CD14-positive monocyte (primary cell): ENCODE results near the gene TMTC3. TPM values are rescaled to one million over a fixed set of nuclear protein-coding genes. Genes with fewer than 3 reads are reported as not detected.

Source experiments
- DNase-seq, 3 donors: peaks; one replicate each; pipeline ENCODE4 v3.0.0-alpha.2; 2011 to 2022
- H2AFZ ChIP-seq: 2 replicates; pipeline ENCODE4 v1.6.0; 2012; ENCODE audit warnings: mild to moderate bottlenecking, low read depth, low read length, inconsistent platforms; ENCODE audit not compliant: insufficient read depth, poor library complexity, severe bottlenecking
- H3K27ac ChIP-seq, 2 donors: 1 replicate in 1 of 2; 2 replicates in 1 of 2; pipeline ENCODE4 v1.5.1; 2012 to 2013; ENCODE audit warnings: low read length in 2 of 2, control low read depth in 1 of 2, inconsistent platforms in 1 of 2, low read depth in 1 of 2, mild to moderate bottlenecking in 1 of 2
- H3K27me3 ChIP-seq, 2 donors: one replicate each; pipeline versions ENCODE4 v1.6.0 to v1.6.1; 2011 to 2013; ENCODE audit warnings: low read length in 2 of 2; ENCODE audit not compliant: control insufficient read depth in 2 of 2, insufficient read depth in 2 of 2
- H3K36me3 ChIP-seq, 2 donors: replicated peaks in 1 of 2; 1 replicate in 1 of 2; 2 replicates in 1 of 2; pipeline versions ENCODE4 v1.5.1 to v1.6.1; 2012 to 2013; ENCODE audit warnings: low read length in 2 of 2, control low read depth in 1 of 2, inconsistent platforms in 1 of 2, mild to moderate bottlenecking in 1 of 2; ENCODE audit not compliant: insufficient read depth in 2 of 2, control insufficient read depth in 1 of 2
- H3K4me1 ChIP-seq, 2 donors: 1 replicate in 1 of 2; 2 replicates in 1 of 2; pipeline versions ENCODE4 v1.5.1 to v1.6.1; 2012 to 2013; ENCODE audit warnings: low read length in 2 of 2, control low read depth in 1 of 2, inconsistent platforms in 1 of 2, mild to moderate bottlenecking in 1 of 2, moderate library complexity in 1 of 2; ENCODE audit not compliant: insufficient read depth in 2 of 2, control insufficient read depth in 1 of 2
- H3K4me2 ChIP-seq: replicated peaks from 2 replicates; pipeline ENCODE3; 2012; ENCODE audit warnings: low read length, moderate library complexity, mild to moderate bottlenecking; ENCODE audit not compliant: poor library complexity, severe bottlenecking; ENCODE audit errors: extremely low read depth
- H3K4me3 ChIP-seq, 3 experiments: fragments of 200-600 bp in 1 of 3; sonication (generic) in 1 of 3; replicated peaks in 1 of 3; 1 replicate in 2 of 3; 2 replicates in 1 of 3; pipeline ENCODE4 v1.5.1; 2011 to 2013; ENCODE audit warnings: low read length in 3 of 3, mild to moderate bottlenecking in 3 of 3, control low read depth in 2 of 3, low read depth in 2 of 3, inconsistent platforms in 1 of 3, moderate library complexity in 1 of 3
- H3K79me2 ChIP-seq: 2 replicates; pipeline ENCODE4 v1.6.0; 2012; ENCODE audit warnings: mild to moderate bottlenecking, control low read depth, inconsistent platforms, low read length, moderate library complexity; ENCODE audit not compliant: insufficient read depth
- H3K9ac ChIP-seq: 2 replicates; pipeline ENCODE4 v1.6.0; 2017; ENCODE audit warnings: low read length, mild to moderate bottlenecking; ENCODE audit not compliant: insufficient read depth, poor library complexity, severe bottlenecking
- H3K9me3 ChIP-seq, 2 donors: replicated peaks in 1 of 2; 1 replicate in 1 of 2; 2 replicates in 1 of 2; pipeline versions ENCODE4 v1.5.1 to v1.6.1; 2012 to 2013; ENCODE audit warnings: low read length in 2 of 2, control low read depth in 1 of 2; ENCODE audit not compliant: control insufficient read depth in 1 of 2, insufficient read depth in 1 of 2
- H4K20me1 ChIP-seq: 2 replicates; pipeline ENCODE4 v1.6.0; 2012; ENCODE audit warnings: mild to moderate bottlenecking, low read length, control low read depth, moderate library complexity; ENCODE audit not compliant: insufficient read depth
- H3K27ac Mint-ChIP-seq, 7 donors: one replicate each; pipeline ENCODE4 v1.8.0; 2020; ENCODE audit warnings: mild to moderate bottlenecking in 7 of 7, mixed read lengths in 7 of 7, moderate library complexity in 6 of 7, inconsistent platforms in 2 of 7
- H3K27me3 Mint-ChIP-seq, 3 donors: one replicate each; pipeline ENCODE4 v1.8.0; 2021 to 2022; ENCODE audit warnings: low read depth in 3 of 3, mild to moderate bottlenecking in 3 of 3, mixed read lengths in 3 of 3, moderate library complexity in 3 of 3, inconsistent platforms in 1 of 3
- H3K36me3 Mint-ChIP-seq, 2 donors: one replicate each; pipeline ENCODE4 v1.8.0; 2020; ENCODE audit warnings: mixed read lengths in 2 of 2, inconsistent platforms in 1 of 2, mild to moderate bottlenecking in 1 of 2
- H3K4me1 Mint-ChIP-seq: one replicate; pipeline ENCODE4 v1.8.0; 2020; ENCODE audit warnings: mild to moderate bottlenecking, mixed read lengths
- H3K4me3 Mint-ChIP-seq, 2 donors: one replicate each; pipeline ENCODE4 v1.8.0; 2020; ENCODE audit warnings: mild to moderate bottlenecking in 2 of 2, mixed read lengths in 2 of 2, moderate library complexity in 1 of 2
- H3K9me3 Mint-ChIP-seq, 7 donors: one replicate each; pipeline ENCODE4 v1.8.0; 2020 to 2022; ENCODE audit warnings: mixed read lengths in 7 of 7, mild to moderate bottlenecking in 6 of 7, moderate library complexity in 6 of 7, inconsistent platforms in 2 of 7
- WGBS: methylation state at CpG from one replicate; pipeline ENCODE4 v1.1.5; 2013; ENCODE audit warnings: missing lambda C conversion rate; ENCODE audit not compliant: insufficient coverage; 5-methylcytosine and 5-hydroxymethylcytosine counted together
- intact Hi-C, 2 donors: fragments of 100-400 bp; cut with micrococcal nuclease; formaldehyde crosslinking; loops; one replicate each; pipeline versions ENCODE4 v1.15.0 to v1.15.1; 2023
- polyA plus RNA-seq, 3 donors: library from polyadenylated mRNA; depleted of rRNA in 1 of 3; unstranded in 2 of 3; stranded (reverse) in 1 of 3; fragments of 300-500 nt in 2 of 3; fragments of >200 nt in 1 of 3; fragmentation: Illumina TruSeq in 2 of 3; gene quantifications; 1 replicate in 2 of 3; 2 replicates in 1 of 3; pipeline ENCODE4 v1.2.3, GENCODE V29; 2012 to 2021
- TF ChIP-seq, protein P1 (sequence below): fragments of 200-600 bp; IDR thresholded peaks from one replicate; pipeline ENCODE4 v1.8.0; 2022; ENCODE audit warnings: antibody characterized with exemption, mild to moderate bottlenecking

Gene TMTC3
- polyA plus RNA-seq, 3 donors: 1.1 to 2.2 (median 1.2) TPM

- intact Hi-C loops: no loop called here
- Histone ChIP-seq H3K27ac (no peak overlapping the region), H3K9ac (no peak overlapping the region), H3K4me3 (no peak overlapping the region), H3K27me3 (no peaks in the 10 kb centered on the region), H2AFZ (no peak overlapping the region), H3K4me2 (no peak overlapping the region), H3K4me1 (no peaks in the 10 kb centered on the region), H3K36me3 (peaks cover 16% of the 10 kb centered on the region in 2 donors), H3K9me3 (no peaks in the 10 kb centered on the region), H3K79me2 (no peaks in the 10 kb centered on the region), H4K20me1 (no peaks in the 10 kb centered on the region)
- H3K4me3 Mint-ChIP-seq: no peak overlapping the region
- 89% methylated on average over 3 of the region's 3 CpGs for WGBS
- H3K27me3 Mint-ChIP-seq: no peaks in the 10 kb centered on the region
- H3K27ac Mint-ChIP-seq: no peak overlapping the region
- H3K9me3 Mint-ChIP-seq: no peaks in the 10 kb centered on the region
- TF ChIP-seq, protein P1, sequence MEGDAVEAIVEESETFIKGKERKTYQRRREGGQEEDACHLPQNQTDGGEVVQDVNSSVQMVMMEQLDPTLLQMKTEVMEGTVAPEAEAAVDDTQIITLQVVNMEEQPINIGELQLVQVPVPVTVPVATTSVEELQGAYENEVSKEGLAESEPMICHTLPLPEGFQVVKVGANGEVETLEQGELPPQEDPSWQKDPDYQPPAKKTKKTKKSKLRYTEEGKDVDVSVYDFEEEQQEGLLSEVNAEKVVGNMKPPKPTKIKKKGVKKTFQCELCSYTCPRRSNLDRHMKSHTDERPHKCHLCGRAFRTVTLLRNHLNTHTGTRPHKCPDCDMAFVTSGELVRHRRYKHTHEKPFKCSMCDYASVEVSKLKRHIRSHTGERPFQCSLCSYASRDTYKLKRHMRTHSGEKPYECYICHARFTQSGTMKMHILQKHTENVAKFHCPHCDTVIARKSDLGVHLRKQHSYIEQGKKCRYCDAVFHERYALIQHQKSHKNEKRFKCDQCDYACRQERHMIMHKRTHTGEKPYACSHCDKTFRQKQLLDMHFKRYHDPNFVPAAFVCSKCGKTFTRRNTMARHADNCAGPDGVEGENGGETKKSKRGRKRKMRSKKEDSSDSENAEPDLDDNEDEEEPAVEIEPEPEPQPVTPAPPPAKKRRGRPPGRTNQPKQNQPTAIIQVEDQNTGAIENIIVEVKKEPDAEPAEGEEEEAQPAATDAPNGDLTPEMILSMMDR: no peak
- DNase-seq: no peak
- peaks cover 28 to 30% of the 10 kb centered on the region in 2 donors for H3K36me3 Mint-ChIP-seq
- no peaks in the 10 kb centered on the region for H3K4me1 Mint-ChIP-seq
Observed at GRCh38 chr12:88194868-88195267, 52.8 kb downstream of the TMTC3 start.

DNA sequence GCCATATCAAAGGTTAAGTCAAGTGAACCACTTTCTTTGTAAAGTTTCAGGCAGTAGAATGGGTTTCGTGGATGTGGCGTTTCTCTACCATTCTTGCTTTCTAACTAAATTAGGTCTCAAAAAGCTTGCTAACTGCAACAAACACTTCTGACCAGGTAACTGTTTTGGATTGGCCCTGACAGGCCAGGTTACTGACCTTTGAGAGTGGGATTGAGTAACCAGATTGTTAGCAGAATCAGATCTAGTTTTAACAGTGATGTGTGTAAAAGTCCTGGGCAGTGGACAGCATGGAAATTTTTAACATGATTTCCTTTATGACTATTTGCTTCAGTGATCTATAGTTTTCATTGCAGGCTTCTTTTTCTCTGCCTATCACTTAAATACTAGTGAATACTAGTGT lies 57.9 kb downstream of the TMTC3 start:
- WGBS: no CpG with 5 or more reads among the region's 2 CpGs
- peaks cover 8% of the 10 kb centered on the region in 2 donors for H3K36me3 ChIP-seq
- H3K27ac Mint-ChIP-seq: no peak overlapping the region
- peaks cover 5 to 14% (median 11%) of the 10 kb centered on the region in 7 donors for H3K9me3 Mint-ChIP-seq
- no peaks in the 10 kb centered on the region for H3K79me2 ChIP-seq
- H3K9ac ChIP-seq: no peak overlapping the region
- H3K4me1 ChIP-seq: no peaks in the 10 kb centered on the region
- H3K9me3 ChIP-seq: peaks cover 5 to 11% of the 10 kb centered on the region in 2 donors
- H3K4me2 ChIP-seq: no peak overlapping the region
- TF ChIP-seq, protein P1: no peak
- DNase-seq: no peak
- no peaks in the 10 kb centered on the region for H4K20me1 ChIP-seq
- peaks cover 0 to 2% (median 0%) of the 10 kb centered on the region in 3 donors for H3K27me3 Mint-ChIP-seq
- H3K4me1 Mint-ChIP-seq: no peaks in the 10 kb centered on the region
- intact Hi-C loops: no loop called here
- H3K4me3 ChIP-seq: no peak overlapping the region
- H3K36me3 Mint-ChIP-seq: peaks cover 5 to 9% of the 10 kb centered on the region in 2 donors
- H2AFZ ChIP-seq: no peak overlapping the region
- no peak overlapping the region for H3K4me3 Mint-ChIP-seq
- H3K27me3 ChIP-seq: no peaks in the 10 kb centered on the region
- H3K27ac ChIP-seq: no peak overlapping the region
